Astrocyte of the cerebellum (primary cell): Measurements from ENCODE around the gene ST3GAL4.

Experiments
- DNase-seq: peaks from one replicate; pipeline ENCODE4 v3.0.0-alpha.2; 2011; ENCODE audit warnings: low read depth
- H3K4me3 ChIP-seq: 2 replicates; pipeline ENCODE4 v1.5.1; 2011; ENCODE audit warnings: mild to moderate bottlenecking, low read depth, low read length, moderate library complexity
- CTCF ChIP-seq: IDR thresholded peaks from 2 replicates; pipeline ENCODE4 v1.5.1; 2012; ENCODE audit warnings: low read length, low read depth, moderate library complexity, mild to moderate bottlenecking; ENCODE audit errors: missing control alignments
- in situ Hi-C: cut with HindIII; loops from 2 replicates; pipeline ENCODE4 v1.10.0; 2017; ENCODE audit warnings: low sequenced_read_pairs

Gene ST3GAL4

GRCh38 chr11:126357969-126358762 lies 2.7 kb downstream of the ST3GAL4 start:
- DNase-seq: no peak
- H3K4me3 ChIP-seq: no peak overlapping the region
- in situ Hi-C loops: no loop called here
- TF ChIP-seq CTCF: no peak

- no peak for DNase-seq
- no peak for TF ChIP-seq CTCF
- no peak overlapping the region for H3K4me3 ChIP-seq
- in situ Hi-C loops: no loop called here
Measured at GRCh38 chr11:126358763-126359160, 3.3 kb downstream of the ST3GAL4 start.

GRCh38 chr11:126359431-126360048 lies 4.1 kb downstream of the ST3GAL4 start:
- no peak for DNase-seq
- in situ Hi-C loops: no loop called here
- TF ChIP-seq CTCF: no peak
- H3K4me3 ChIP-seq: no peak overlapping the region

GRCh38 chr11:126360049-126360446 lies 4.6 kb downstream of the ST3GAL4 start:
- DNase-seq: no peak
- no peak for TF ChIP-seq CTCF
- H3K4me3 ChIP-seq: no peak overlapping the region
- in situ Hi-C loops: no loop called here

GRCh38 chr11:126361400-126361799 lies 5.9 kb downstream of the ST3GAL4 start:
- no peak for DNase-seq
- H3K4me3 ChIP-seq: no peak overlapping the region
- no peak for TF ChIP-seq CTCF
- in situ Hi-C loops: no loop called here

GRCh38 chr11:126362879-126363655 lies 7.6 kb downstream of the ST3GAL4 start:
- no peak for TF ChIP-seq CTCF
- in situ Hi-C loops: no loop called here
- no peak for DNase-seq
- no peak overlapping the region for H3K4me3 ChIP-seq
